Endothelial cell of umbilical vein (primary cell): ENCODE data around the gene NPAS4. TPM values are rescaled to one million over a fixed set of nuclear protein-coding genes. Genes with fewer than 3 reads are reported as not detected.

ENCODE experiments used
- BruUV-seq: library from RNA; stranded (reverse); fragments of 400-500 nt; replicated peaks from 2 replicates; lab custom pipeline; 2021; lab: Mats Ljungman, UMichigan
- CTCF ChIA-PET: fragments of 300-600, 350-600 bp; sonication (Branson Sonifier 250); formaldehyde crosslinking; loops from one replicate; lab custom pipeline; 2021; ENCODE audit warnings: antibody characterized with exemption, inconsistent platforms; lab: Charles Lee
- POLR2A ChIA-PET: fragments of 300-600, 350-600 bp; sonication (Branson Sonifier 250); formaldehyde crosslinking; loops from one replicate; lab custom pipeline; 2021; ENCODE audit warnings: antibody characterized with exemption, inconsistent platforms; lab: Charles Lee
- DNase-seq: peaks from one replicate; pipeline ENCODE4 v3.0.0-alpha.2; 2011; ENCODE audit warnings: low read depth, low spot score
- FAIRE-seq: peaks from 2 replicates; lab custom pipeline; 2011; peaks lifted over from hg19 to GRCh38; lab: Jason Lieb, UNC
- H2AFZ ChIP-seq: 2 replicates; pipeline ENCODE4 v1.6.0; 2012; ENCODE audit warnings: low read depth, low read length, control low read depth, inconsistent platforms
- H3K27ac ChIP-seq: 2 replicates; pipeline ENCODE4 v1.5.1; 2011; ENCODE audit warnings: low read depth, mild to moderate bottlenecking, control low read depth, low read length, moderate library complexity; ENCODE audit not compliant: insufficient read depth
- H3K27me3 ChIP-seq, 2 experiments: 2 replicates each; pipeline versions ENCODE4 v1.6.0 to v1.6.1; 2011; ENCODE audit warnings: low read length in 2 of 2, mixed read lengths in 1 of 2; ENCODE audit not compliant: control insufficient read depth in 2 of 2, insufficient read depth in 2 of 2
- H3K36me3 ChIP-seq, 2 experiments: 2 replicates in 1 of 2; 3 replicates in 1 of 2; pipeline ENCODE4 v1.5.1; 2011; ENCODE audit warnings: low read length in 2 of 2, mild to moderate bottlenecking in 1 of 2, moderate library complexity in 1 of 2; ENCODE audit not compliant: control insufficient read depth in 2 of 2, insufficient read depth in 2 of 2; ENCODE audit errors: extremely low read depth in 1 of 2
- H3K4me1 ChIP-seq: 3 replicates; pipeline ENCODE4 v1.5.1; 2011; ENCODE audit warnings: mild to moderate bottlenecking, low read length; ENCODE audit not compliant: control insufficient read depth, insufficient read depth; ENCODE audit errors: extremely low read depth
- H3K4me2 ChIP-seq: 2 replicates; pipeline ENCODE4 v1.6.1; 2011; ENCODE audit warnings: low read length, control low read depth, mixed read lengths; ENCODE audit not compliant: insufficient read depth
- H3K4me3 ChIP-seq, 3 experiments: fragments of 200-600 bp in 1 of 3; sonication (generic), shearing (Covaris generic) in 1 of 3; replicated peaks in 1 of 3; 2 replicates each; pipeline ENCODE4 v1.5.1; 2011 to 2016; ENCODE audit warnings: control low read depth in 3 of 3, low read length in 3 of 3, mild to moderate bottlenecking in 2 of 3, inconsistent platforms in 1 of 3, low read depth in 1 of 3, moderate library complexity in 1 of 3; ENCODE audit not compliant: insufficient read depth in 1 of 3
- H3K79me2 ChIP-seq: 2 replicates; pipeline ENCODE4 v1.6.0; 2012; ENCODE audit warnings: low read length, inconsistent platforms; ENCODE audit not compliant: control insufficient read depth, insufficient read depth
- H3K9ac ChIP-seq: replicated peaks from 2 replicates; pipeline ENCODE3; 2011; ENCODE audit warnings: low read length, control low read depth; ENCODE audit not compliant: insufficient read depth; ENCODE audit errors: extremely low read depth
- H3K9me1 ChIP-seq: replicated peaks from 3 replicates; pipeline ENCODE4 v1.6.0; 2011; ENCODE audit warnings: mild to moderate bottlenecking, low read length; ENCODE audit not compliant: control insufficient read depth, insufficient read depth; ENCODE audit errors: extremely low read depth
- H3K9me3 ChIP-seq: replicated peaks from 2 replicates; pipeline ENCODE4 v1.5.1; 2012; ENCODE audit warnings: low read length, inconsistent platforms; ENCODE audit not compliant: control insufficient read depth, insufficient read depth
- H4K20me1 ChIP-seq: replicated peaks from 2 replicates; pipeline ENCODE3; 2011; ENCODE audit warnings: mild to moderate bottlenecking, low read length; ENCODE audit not compliant: control insufficient read depth, insufficient read depth; ENCODE audit errors: extremely low read depth
- EZH2 ChIP-seq: IDR thresholded peaks from 2 replicates; pipeline ENCODE4 v1.6.1; 2012; ENCODE audit warnings: borderline replicate concordance, low read depth, mild to moderate bottlenecking, moderate library complexity, low read length, inconsistent platforms; ENCODE audit not compliant: severe bottlenecking
- FOS ChIP-seq: IDR thresholded peaks from 2 replicates; pipeline ENCODE4 v1.6.1; 2011; ENCODE audit warnings: mild to moderate bottlenecking, low read length, moderate library complexity, borderline replicate concordance; ENCODE audit not compliant: insufficient read depth
- GATA2 ChIP-seq: IDR thresholded peaks from 2 replicates; pipeline ENCODE4 v1.7.0; 2011; ENCODE audit warnings: low read depth, mild to moderate bottlenecking, moderate library complexity, mixed read lengths, low read length; ENCODE audit not compliant: insufficient read length, insufficient read depth
- JUN ChIP-seq: IDR thresholded peaks from 2 replicates; pipeline ENCODE4 v1.6.1; 2011; ENCODE audit warnings: borderline replicate concordance, low read depth; ENCODE audit not compliant: insufficient read length, insufficient read depth
- MYC ChIP-seq: IDR thresholded peaks from one replicate; pipeline ENCODE4 v1.6.1; 2011; ENCODE audit warnings: mild to moderate bottlenecking, low read depth, low read length
- POLR2A ChIP-seq: IDR thresholded peaks from 2 replicates; pipeline ENCODE4 v1.6.1; 2012; ENCODE audit warnings: low read depth, mild to moderate bottlenecking, control low read depth, low read length
- POLR2AphosphoS5 ChIP-seq: IDR thresholded peaks from 2 replicates; pipeline ENCODE4 v1.6.1; 2012; ENCODE audit warnings: low read depth, mild to moderate bottlenecking, control low read depth, low read length, moderate library complexity; ENCODE audit not compliant: insufficient read depth
- dilution Hi-C: fragments of 300-500 bp; cut with MboI; formaldehyde crosslinking; loops from one replicate; pipeline ENCODE4 v1.15.0; 2019; ENCODE audit warnings: low sequenced_read_pairs; ENCODE audit not compliant: extremely low pct_ligation_motif_present
- intact Hi-C: fragments of 100-400 bp; cut with micrococcal nuclease; formaldehyde crosslinking; loops from one replicate; pipeline ENCODE4 v1.10.0; 2022
- polyA plus RNA-seq, 4 experiments: library from polyadenylated mRNA; depleted of rRNA in 3 of 4; stranded (reverse) in 3 of 4; unstranded in 1 of 4; fragments of >200 nt; gene quantifications; 2 replicates each; pipeline versions ENCODE4 v1.2.1 to v1.2.3, GENCODE V29; 2011 to 2012; ENCODE audit warnings: missing spikeins in 1 of 4
- total RNA-seq: library from RNA; stranded (reverse); gene quantifications from 2 replicates; pipeline ENCODE4 v1.2.3, GENCODE V29; 2021
- TF ChIP-seq, protein P1 (sequence below): IDR thresholded peaks from 2 replicates; pipeline ENCODE4 v1.6.1; 2011; ENCODE audit not compliant: insufficient read depth, insufficient read length
- TF ChIP-seq, protein P2 (sequence below), 2 donors: IDR thresholded peaks; 1 replicate in 1 of 2; 2 replicates in 1 of 2; pipeline ENCODE4 v1.5.1; 2011; ENCODE audit warnings: low read length in 2 of 2, mild to moderate bottlenecking in 2 of 2, moderate library complexity in 2 of 2, control low read depth in 1 of 2, inconsistent platforms in 1 of 2, low read depth in 1 of 2; ENCODE audit not compliant: insufficient read depth in 1 of 2; ENCODE audit errors: extremely low read depth in 1 of 2

The NPAS4 gene
- total and polyA plus RNA-seq, 2 donors (not counting 3 experiments of a cell fraction or from before 2014, with no cell fraction given), result not detected

DNA sequence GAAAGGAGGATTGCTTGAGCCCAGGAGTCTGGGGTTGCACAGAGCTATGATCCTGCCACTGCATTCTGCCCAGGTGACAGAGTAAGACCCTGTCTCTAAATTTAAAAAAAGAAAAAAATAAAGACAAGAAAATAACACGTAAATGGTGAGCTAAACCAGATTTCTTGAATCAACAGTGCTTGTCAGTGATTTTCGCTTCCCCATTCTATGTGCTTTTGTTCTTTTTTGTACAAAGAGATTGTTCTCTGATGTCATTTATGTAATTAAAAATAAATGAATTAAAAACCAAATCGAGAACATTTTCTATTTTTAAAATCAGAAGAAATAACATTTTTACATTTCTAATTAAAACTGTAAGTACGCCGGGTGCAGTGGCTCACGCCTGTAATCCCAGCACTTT, 29.5 kb upstream of the NPAS4 start:
- BruUV-seq, result no TSS peak
- no peak for TF ChIP-seq POLR2A
- no peak for TF ChIP-seq EZH2
- TF ChIP-seq, protein P1, sequence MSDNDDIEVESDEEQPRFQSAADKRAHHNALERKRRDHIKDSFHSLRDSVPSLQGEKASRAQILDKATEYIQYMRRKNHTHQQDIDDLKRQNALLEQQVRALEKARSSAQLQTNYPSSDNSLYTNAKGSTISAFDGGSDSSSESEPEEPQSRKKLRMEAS, result no peak
- TF ChIP-seq POLR2AphosphoS5, result no peak
- no peak for TF ChIP-seq MYC
- TF ChIP-seq GATA2, result no peak
- TF ChIP-seq, protein P2, sequence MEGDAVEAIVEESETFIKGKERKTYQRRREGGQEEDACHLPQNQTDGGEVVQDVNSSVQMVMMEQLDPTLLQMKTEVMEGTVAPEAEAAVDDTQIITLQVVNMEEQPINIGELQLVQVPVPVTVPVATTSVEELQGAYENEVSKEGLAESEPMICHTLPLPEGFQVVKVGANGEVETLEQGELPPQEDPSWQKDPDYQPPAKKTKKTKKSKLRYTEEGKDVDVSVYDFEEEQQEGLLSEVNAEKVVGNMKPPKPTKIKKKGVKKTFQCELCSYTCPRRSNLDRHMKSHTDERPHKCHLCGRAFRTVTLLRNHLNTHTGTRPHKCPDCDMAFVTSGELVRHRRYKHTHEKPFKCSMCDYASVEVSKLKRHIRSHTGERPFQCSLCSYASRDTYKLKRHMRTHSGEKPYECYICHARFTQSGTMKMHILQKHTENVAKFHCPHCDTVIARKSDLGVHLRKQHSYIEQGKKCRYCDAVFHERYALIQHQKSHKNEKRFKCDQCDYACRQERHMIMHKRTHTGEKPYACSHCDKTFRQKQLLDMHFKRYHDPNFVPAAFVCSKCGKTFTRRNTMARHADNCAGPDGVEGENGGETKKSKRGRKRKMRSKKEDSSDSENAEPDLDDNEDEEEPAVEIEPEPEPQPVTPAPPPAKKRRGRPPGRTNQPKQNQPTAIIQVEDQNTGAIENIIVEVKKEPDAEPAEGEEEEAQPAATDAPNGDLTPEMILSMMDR (IDR thresholded peaks at IDR 0.05; ENCODE audit: extremely low read depth in 1 of 2, insufficient read depth in 1 of 2, low read depth in 1 of 2, low read length in 2 of 2), result no peak
- TF ChIP-seq FOS, result no peak
- TF ChIP-seq JUN, result no peak
- no peak overlapping the region for H3K4me2 ChIP-seq
- H3K36me3 ChIP-seq, result no peaks in the 10 kb centered on the region
- peaks cover 2% of the 10 kb centered on the region for H3K4me1 ChIP-seq
- peaks cover 4 to 6% of the 10 kb centered on the region in 2 experiments for H3K27me3 ChIP-seq
- H2AFZ ChIP-seq, result no peak overlapping the region
- no peak for DNase-seq
- no peaks in the 10 kb centered on the region for H3K9me1 ChIP-seq
- H3K4me3 ChIP-seq, result no peak overlapping the region
- no peak overlapping the region for H3K9ac ChIP-seq
- POLR2A ChIA-PET, result no interaction called here
- intact Hi-C loops (no loop called here), dilution Hi-C loops (no loop called here)
- H3K79me2 ChIP-seq, result no peaks in the 10 kb centered on the region
- no peaks in the 10 kb centered on the region for H3K9me3 ChIP-seq
- no peak for FAIRE-seq
- no peaks in the 10 kb centered on the region for H4K20me1 ChIP-seq
- no peak overlapping the region for H3K27ac ChIP-seq
- CTCF ChIA-PET, result interaction anchor here (1.2 to 3.9 kb wide), 4 partner anchors 14 to 79 kb away, joined by 3 to 54 read pairs (median 4); no protein-coding TSS in a partner anchor
